Lung (tissue), 12 donors: ENCODE measurements around the gene TEX22. TPM values are rescaled to one million over a fixed set of nuclear protein-coding genes. Genes with fewer than 3 reads are reported as not detected.

Source experiments
- ATAC-seq: fragments of 200-7000 bp; cut with Tn5 transposase; one replicate; pipeline ENCODE4 v1.9.1; 2020; ENCODE audit warnings: moderate number of reproducible peaks; ENCODE audit not compliant: insufficient read depth, low FRiP score
- DNase-seq, 3 donors: peaks; one replicate each; pipeline ENCODE4 v3.0.0-alpha.2; 2013 to 2017
- H3K27ac ChIP-seq, 2 donors: one replicate each; pipeline ENCODE4 v1.5.1; 2013; ENCODE audit warnings: mild to moderate bottlenecking in 2 of 2, moderate library complexity in 2 of 2, control low read depth in 1 of 2, inconsistent platforms in 1 of 2, low read depth in 1 of 2, low read length in 1 of 2
- H3K27me3 ChIP-seq, 3 donors: one replicate each; pipeline ENCODE4 v1.5.1; 2013; ENCODE audit warnings: low read length in 2 of 3; ENCODE audit not compliant: control insufficient read depth in 3 of 3, insufficient read depth in 3 of 3
- H3K36me3 ChIP-seq, 4 donors: one replicate each; pipeline ENCODE4 v1.5.1; 2013; ENCODE audit warnings: low read length in 4 of 4, mild to moderate bottlenecking in 1 of 4, moderate library complexity in 1 of 4; ENCODE audit not compliant: control insufficient read depth in 4 of 4, insufficient read depth in 4 of 4
- H3K4me1 ChIP-seq, 5 donors: one replicate each; pipeline ENCODE4 v1.5.1; 2013; ENCODE audit warnings: low read length in 5 of 5, mild to moderate bottlenecking in 2 of 5, moderate library complexity in 1 of 5; ENCODE audit not compliant: control insufficient read depth in 5 of 5, insufficient read depth in 5 of 5
- H3K4me3 ChIP-seq: one replicate; pipeline ENCODE4 v1.5.1; 2013; ENCODE audit warnings: mild to moderate bottlenecking, control low read depth, moderate library complexity
- H3K9ac ChIP-seq, 2 donors: one replicate each; pipeline ENCODE4 v1.5.1; 2013; ENCODE audit warnings: low read length in 2 of 2, control low read depth in 1 of 2; ENCODE audit not compliant: insufficient read depth in 1 of 2
- H3K9me3 ChIP-seq, 4 donors: one replicate each; pipeline ENCODE4 v1.5.1; 2013; ENCODE audit warnings: low read length in 3 of 4, mild to moderate bottlenecking in 1 of 4, moderate library complexity in 1 of 4; ENCODE audit not compliant: control insufficient read depth in 4 of 4, insufficient read depth in 3 of 4
- CTCF ChIP-seq: IDR thresholded peaks from 2 replicates; pipeline ENCODE4 v1.5.1; 2012; ENCODE audit warnings: mild to moderate bottlenecking; ENCODE audit errors: control extremely low read depth, extremely low read depth
- WGBS, 2 donors: extraction: QIAGEN DNeasy Blood & Tissue Kit; methylation state at CpG; one replicate each; pipeline ENCODE4 v1.1.7; 2013; 5-methylcytosine and 5-hydroxymethylcytosine counted together
- polyA plus RNA-seq, 2 donors: library from polyadenylated mRNA; stranded (reverse); fragments of 200-250 nt; gene quantifications; one replicate each; pipeline ENCODE4 v1.2.1, GENCODE V29; 2013
- total RNA-seq, 2 donors: library from RNA; depleted of rRNA in 1 of 2; stranded (reverse); fragments of >200 nt in 1 of 2; gene quantifications; one replicate each; pipeline ENCODE4 v1.2.1, GENCODE V29; 2014 to 2021
- donor health status: control.
- donor health status: control.
- donor health status: Bipolar disorder and iron deficiency.
- donor health status: healthy.
- donor health status: DM: yes; HTN: yes; CAD: no.

The TEX22 gene
- total and polyA plus RNA-seq, 4 donors, result 0.17 to 2.1 (median 0.29) TPM

GRCh38 chr14:105388110-105388951, 10.0 kb upstream of the TEX22 start:
- no peak overlapping the region for H3K9ac ChIP-seq

GRCh38 chr14:105388976-105389375, 9.4 kb upstream of the TEX22 start:
- no peak for TF ChIP-seq CTCF
- ATAC-seq (no peak), DNase-seq (no peak)
- no peaks in the 10 kb centered on the region for H3K4me1 ChIP-seq
- H3K9me3 ChIP-seq, result no peaks in the 10 kb centered on the region
- no peaks in the 10 kb centered on the region for H3K27me3 ChIP-seq
- H3K36me3 ChIP-seq, result peaks cover 2 to 38% (median 7%) of the 10 kb centered on the region in 4 donors
- WGBS, 2 donors, result 88% methylated on average over 16 of the region's 16 CpGs
- H3K9ac ChIP-seq, result peak overlapping the region in 1 of 2 donors; percentile 5
- no peak overlapping the region for H3K4me3 ChIP-seq
- no peak overlapping the region for H3K27ac ChIP-seq

More at GRCh38 chr14:105388110-105388951, 10.0 kb upstream of the TEX22 start:
- Histone ChIP-seq H3K36me3 (peaks cover 3 to 41% (median 11%) of the 10 kb centered on the region in 4 donors), H3K27me3 (no peaks in the 10 kb centered on the region), H3K4me1 (no peaks in the 10 kb centered on the region), H3K27ac (no peak overlapping the region), H3K4me3 (no peak overlapping the region), H3K9me3 (no peaks in the 10 kb centered on the region)
- 86% methylated on average over 24 to 25 of the region's 25 CpGs for WGBS, 2 donors
- no peak for TF ChIP-seq CTCF
- ATAC-seq (no peak), DNase-seq (no peak)

GRCh38 chr14:105389534-105389933, 8.8 kb upstream of the TEX22 start:
- Histone ChIP-seq H3K9me3 (no peaks in the 10 kb centered on the region), H3K4me3 (no peak overlapping the region), H3K9ac (no peak overlapping the region), H3K27ac (peak overlapping the region in 1 of 2 donors; percentile 11), H3K27me3 (no peaks in the 10 kb centered on the region), H3K36me3 (peaks cover 0 to 37% (median 4%) of the 10 kb centered on the region in 4 donors), H3K4me1 (no peaks in the 10 kb centered on the region)
- ATAC-seq, result no peak
- no peak for DNase-seq
- no peak for TF ChIP-seq CTCF
- WGBS, 2 donors, result 65% methylated on average over 12 of the region's 12 CpGs
